Testis (tissue), 3 donors: ENCODE data around the gene ATP23. TPM values are rescaled to one million over a fixed set of nuclear protein-coding genes. Genes with fewer than 3 reads are reported as not detected.

Source experiments
- DNase-seq: peaks from one replicate; pipeline ENCODE4 v3.0.0-alpha.2; 2019
- H3K27ac ChIP-seq, 2 donors: fragments of 200-600 bp; sonication (generic); one replicate each; pipeline ENCODE4 v1.5.1; 2019
- H3K27me3 ChIP-seq: fragments of 200-600 bp; sonication (generic); one replicate; pipeline ENCODE4 v1.5.1; 2019
- H3K36me3 ChIP-seq: fragments of 200-600 bp; sonication (generic); one replicate; pipeline ENCODE4 v1.5.1; 2017; ENCODE audit warnings: low read depth; ENCODE audit errors: missing control alignments
- H3K4me1 ChIP-seq: fragments of 200-600 bp; sonication (generic); one replicate; pipeline ENCODE4 v1.5.1; 2019
- H3K4me3 ChIP-seq, 2 donors: fragments of 200-600 bp; sonication (generic); one replicate each; pipeline ENCODE4 v1.5.1; 2017 to 2019
- H3K9me3 ChIP-seq: fragments of 200-600 bp; sonication (generic); one replicate; pipeline ENCODE4 v1.5.1; 2017
- CTCF ChIP-seq, 3 experiments: fragments of 450-650 bp in 2 of 3; fragments of 200-600 bp in 1 of 3; sonication (generic) in 1 of 3; IDR thresholded peaks; one replicate each; pipeline ENCODE4 v1.5.1; 2016 to 2019; ENCODE audit warnings: antibody characterized with exemption in 3 of 3, mild to moderate bottlenecking in 2 of 3, moderate library complexity in 1 of 3
- POLR2A ChIP-seq: fragments of 450-650 bp; IDR thresholded peaks from one replicate; pipeline ENCODE4 v1.6.1; 2017; ENCODE audit warnings: antibody characterized with exemption, mild to moderate bottlenecking, moderate library complexity
- WGBS, 2 donors: methylation state at CpG; one replicate each; pipeline ENCODE4 v1.1.5; 2018; 5-methylcytosine and 5-hydroxymethylcytosine counted together
- intact Hi-C: fragments of 100-400 bp; cut with DNase I; formaldehyde crosslinking; loops from one replicate; pipeline ENCODE4 v1.15.1; 2023; ENCODE audit warnings: low total_unique reads
- polyA plus RNA-seq: library from polyadenylated mRNA; stranded (reverse); fragments of 350-450 nt; fragmentation: Illumina TruSeq; extraction: RNeasy Lipid Tissue Mini Kit (QIAGEN cat#74804); gene quantifications from one replicate; pipeline ENCODE4 v1.2.3, GENCODE V29; 2014; ENCODE audit warnings: low read depth, low replicate concordance; ENCODE audit not compliant: insufficient read depth
- total RNA-seq, 2 donors: library from RNA; depleted of rRNA; stranded (reverse); fragments of >200 nt; gene quantifications; one replicate each; pipeline ENCODE4 v1.2.3, GENCODE V29; 2016

ATP23 gene
- total and polyA plus RNA-seq, 3 donors from 2014 or later, result 53.1 to 102 (median 76.6) TPM

GRCh38 chr12:57998251-57998650 is 56.9 kb downstream of the ATP23 start:
- Histone ChIP-seq H3K27ac (no peak overlapping the region), H3K27me3 (no peaks in the 10 kb centered on the region), H3K4me3 (no peak overlapping the region), H3K9me3 (no peaks in the 10 kb centered on the region), H3K36me3 (no peaks in the 10 kb centered on the region), H3K4me1 (no peaks in the 10 kb centered on the region)
- no peak for DNase-seq
- no peak for TF ChIP-seq CTCF (IDR thresholded peaks at IDR 0.05)
- no peak for TF ChIP-seq POLR2A
- intact Hi-C loops, result no loop called here

GRCh38 chr12:58000499-58000898 is 59.1 kb downstream of the ATP23 start:
- no peaks in the 10 kb centered on the region for H3K27me3 ChIP-seq
- TF ChIP-seq CTCF (IDR thresholded peaks at IDR 0.05) (no peak), POLR2A (no peak)
- intact Hi-C loops, result no loop called here
- no peak for DNase-seq
- H3K36me3 ChIP-seq, result no peaks in the 10 kb centered on the region
- H3K9me3 ChIP-seq, result no peaks in the 10 kb centered on the region
- 89 to 99% methylated on average over 2 of the region's 2 CpGs for WGBS, 2 donors
- no peaks in the 10 kb centered on the region for H3K4me1 ChIP-seq
- no peak overlapping the region for H3K27ac ChIP-seq
- H3K4me3 ChIP-seq, result no peak overlapping the region

GRCh38 chr12:58007875-58008274 is 66.5 kb downstream of the ATP23 start:
- no peaks in the 10 kb centered on the region for H3K4me1 ChIP-seq
- no peaks in the 10 kb centered on the region for H3K36me3 ChIP-seq
- no peaks in the 10 kb centered on the region for H3K27me3 ChIP-seq
- no peak overlapping the region for H3K4me3 ChIP-seq
- intact Hi-C loops, result no loop called here
- H3K27ac ChIP-seq, result no peak overlapping the region
- WGBS, 2 donors, result 87 to 92% methylated on average over 4 of the region's 4 CpGs
- H3K9me3 ChIP-seq, result no peaks in the 10 kb centered on the region
- DNase-seq, result no peak
- no peak for TF ChIP-seq POLR2A
- no peak for TF ChIP-seq CTCF (IDR thresholded peaks at IDR 0.05)

GRCh38 chr12:58008634-58009033 is 67.3 kb downstream of the ATP23 start:
- Histone ChIP-seq H3K27me3 (no peaks in the 10 kb centered on the region), H3K27ac (no peak overlapping the region), H3K9me3 (no peaks in the 10 kb centered on the region), H3K4me1 (no peaks in the 10 kb centered on the region), H3K36me3 (no peaks in the 10 kb centered on the region), H3K4me3 (no peak overlapping the region)
- TF ChIP-seq CTCF (IDR thresholded peaks at IDR 0.05) (no peak), POLR2A (no peak)
- 58 to 66% methylated on average over 3 of the region's 3 CpGs for WGBS, 2 donors
- intact Hi-C loops, result no loop called here
- no peak for DNase-seq

Other genes with a start within 250 kb of the ATP23 start
- 100 to 1,000 TPM in 1 of 2 donors, 10 to 100 TPM in 1; 88.1 to 158 TPM for gene OS9, start 247.4 kb upstream of the ATP23 start, total RNA-seq
- gene OS9, start 247.4 kb upstream of the ATP23 start, polyA plus RNA-seq, result 121 TPM
- 1 to 10 TPM; 2.7 to 3.2 TPM for gene AGAP2, start 202.8 kb upstream of the ATP23 start, total RNA-seq
- 1.9 TPM for gene AGAP2, start 202.8 kb upstream of the ATP23 start, polyA plus RNA-seq
- gene TSPAN31, start 196.5 kb upstream of the ATP23 start, total RNA-seq, result 10 to 100 TPM; 25.4 to 33.0 TPM
- 30.8 TPM for gene TSPAN31, start 196.5 kb upstream of the ATP23 start, polyA plus RNA-seq
- 10 to 100 TPM; 47.0 to 73.5 TPM for gene CDK4, start 189.3 kb upstream of the ATP23 start, total RNA-seq
- gene CDK4, start 189.3 kb upstream of the ATP23 start, polyA plus RNA-seq, result 64.4 TPM
- gene MARCHF9, start 186.5 kb upstream of the ATP23 start, total RNA-seq, result 10 to 100 TPM in 1 of 2 donors, 1 to 10 TPM in 1; 9.2 to 15.1 TPM
- gene MARCHF9, start 186.5 kb upstream of the ATP23 start, polyA plus RNA-seq, result 8.4 TPM
- 10 to 100 TPM in 1 of 2 donors, 1 to 10 TPM in 1; 3.9 to 30.2 TPM for gene CYP27B1, start 174.5 kb upstream of the ATP23 start, total RNA-seq
- 2.2 TPM for gene CYP27B1, start 174.5 kb upstream of the ATP23 start, polyA plus RNA-seq
- 10 to 100 TPM; 16.7 to 22.8 TPM for gene METTL1, start 169.5 kb upstream of the ATP23 start, total RNA-seq
- 28.8 TPM for gene METTL1, start 169.5 kb upstream of the ATP23 start, polyA plus RNA-seq
- gene EEF1AKMT3, start 169.0 kb upstream of the ATP23 start, total RNA-seq, result 1 to 10 TPM; 8.4 to 8.7 TPM
- gene EEF1AKMT3, start 169.0 kb upstream of the ATP23 start, polyA plus RNA-seq, result 5.5 TPM
- 10 to 100 TPM; 26.9 to 30.0 TPM for gene TSFM, start 158.8 kb upstream of the ATP23 start, total RNA-seq
- 51.2 TPM for gene TSFM, start 158.8 kb upstream of the ATP23 start, polyA plus RNA-seq
- gene AVIL, start 122.8 kb upstream of the ATP23 start, total RNA-seq, result 1 to 10 TPM; 3.1 to 4.4 TPM
- gene AVIL, start 122.8 kb upstream of the ATP23 start, polyA plus RNA-seq, result 6.0 TPM
- gene CTDSP2, start 94.8 kb upstream of the ATP23 start, total RNA-seq, result 100 to 1,000 TPM; 103 to 140 TPM
- gene CTDSP2, start 94.8 kb upstream of the ATP23 start, polyA plus RNA-seq, result 123 TPM